Measurements from ENCODE around the gene HACD4.
"Not testable (repeated sequence)": the region's sequence is repeated elsewhere in the genome, so short reads cannot be mapped to it uniquely, and the experiment has no call there.

Gene HACD4

DNA sequence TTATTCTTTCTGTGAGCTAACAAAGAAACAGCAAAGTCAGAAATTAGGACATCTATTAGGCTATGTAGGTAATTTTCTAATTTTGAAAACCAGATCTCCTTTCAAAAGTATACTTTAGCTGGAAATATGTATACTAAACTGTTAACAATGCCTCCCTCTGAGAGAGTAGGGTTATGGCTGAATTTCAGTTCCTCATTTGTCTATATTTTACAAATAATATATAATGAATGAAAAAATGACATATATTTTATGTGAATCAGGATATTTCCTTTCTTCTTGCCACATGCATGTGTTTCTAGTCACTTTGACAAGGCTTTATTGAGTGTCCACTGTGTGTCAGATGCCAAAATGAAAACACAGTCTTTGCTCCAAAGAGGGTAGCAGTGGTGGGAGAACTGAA, 15.4 kb downstream of the HACD4 start:
- no peak for DNase-seq

DNA sequence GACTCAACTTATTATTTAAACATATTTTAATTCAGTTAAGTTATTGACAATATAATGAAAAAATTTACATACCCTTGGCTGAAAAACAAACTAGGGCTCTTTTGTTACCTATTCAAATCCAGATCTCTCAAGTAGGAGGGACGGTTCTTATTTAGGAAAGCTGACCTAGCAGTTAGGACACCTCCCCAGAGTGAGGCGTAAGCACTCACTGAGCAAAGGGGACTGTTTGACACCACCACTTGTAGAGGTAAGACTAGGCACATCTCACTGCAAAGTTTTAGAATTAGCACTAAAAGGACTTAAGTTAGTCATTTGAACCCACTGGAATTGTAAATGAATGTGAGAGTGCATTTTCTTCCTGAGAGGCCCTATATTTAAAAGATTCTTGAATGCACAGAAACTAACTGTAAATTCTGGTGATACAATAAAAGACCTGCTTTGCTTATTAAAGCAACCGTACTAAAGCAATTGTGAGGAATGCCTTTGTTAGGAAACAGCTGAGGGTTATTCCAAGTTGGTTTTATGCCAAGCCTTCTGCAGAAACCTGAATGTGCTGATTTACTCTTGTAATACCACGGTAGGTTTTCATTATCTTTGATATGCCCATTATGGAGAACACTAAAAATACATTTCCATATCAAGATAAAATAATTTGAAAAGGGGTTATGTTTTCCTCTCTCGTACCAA, 16.2 kb downstream of the HACD4 start:
- DNase-seq = no peak

DNA sequence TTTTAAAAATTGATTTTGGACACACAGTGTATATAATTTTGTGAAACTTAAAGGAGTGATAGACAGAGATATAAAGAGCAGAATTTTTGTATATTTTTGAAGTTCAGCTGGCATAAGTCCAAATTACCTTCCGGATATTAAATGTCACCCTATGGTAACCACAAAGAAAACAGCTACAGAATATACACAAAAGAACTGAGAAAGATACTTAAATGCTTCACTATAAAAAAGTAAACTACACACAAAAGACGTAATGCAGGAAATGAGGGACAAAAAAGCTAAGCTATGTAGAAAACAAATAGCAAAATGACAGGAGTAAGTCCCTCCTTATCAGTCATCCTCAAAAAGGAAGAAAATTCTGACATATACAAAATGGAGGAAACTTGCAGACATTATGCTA, 29.4 kb downstream of the HACD4 start:
- DNase-seq = no peak

GRCh38 chr9:21001581-21001980, 29.9 kb downstream of the HACD4 start:
- DNase-seq = no peak

DNA sequence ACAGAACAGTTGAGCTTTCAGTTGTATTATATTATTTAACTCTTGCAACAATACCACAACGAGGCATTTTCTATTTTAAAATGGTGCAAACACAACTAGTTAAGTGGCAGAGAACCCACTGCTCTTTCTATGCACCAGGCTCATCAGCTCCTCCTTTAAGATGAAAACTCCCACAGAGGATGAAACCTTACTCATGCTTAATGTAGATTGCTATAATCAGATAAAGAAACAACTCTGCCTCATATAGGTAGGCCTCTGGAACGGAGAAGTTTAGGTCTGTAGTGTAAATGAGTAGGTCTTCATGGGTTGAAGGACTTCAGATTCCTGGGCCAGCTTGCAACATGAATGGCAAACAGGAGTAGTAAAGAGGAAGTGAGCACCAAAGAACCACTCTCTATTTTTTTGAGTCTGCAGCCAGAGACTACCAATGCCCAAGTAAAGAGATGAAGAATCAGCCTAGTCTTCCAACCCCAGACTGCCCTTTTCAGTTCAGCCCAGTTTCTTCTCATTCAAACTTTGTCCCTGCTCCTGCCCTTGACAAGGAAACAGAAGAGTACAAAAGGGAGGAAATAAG, 33.9 kb downstream of the HACD4 start:
- DNase-seq = peak; percentile 7 to 10

DNA sequence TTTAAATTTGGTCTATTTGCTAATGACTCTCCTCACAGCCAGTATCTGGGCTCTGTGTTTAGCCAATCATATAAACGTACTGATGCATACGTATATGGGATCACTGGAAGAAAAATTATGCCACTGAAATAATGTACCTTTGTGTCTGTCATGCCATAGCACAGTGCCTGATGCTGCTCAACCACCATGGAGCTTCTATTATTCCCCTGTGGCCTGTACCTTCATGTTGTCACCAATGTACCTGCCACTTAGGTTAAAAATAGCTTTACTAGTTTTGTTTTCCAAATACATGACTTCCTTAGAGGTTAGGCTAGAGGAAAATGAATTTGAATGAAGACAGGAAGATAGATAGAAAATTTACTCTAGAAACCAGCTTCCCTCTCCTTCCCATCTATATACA, 34.6 kb downstream of the HACD4 start:
- DNase-seq = no peak

DNA sequence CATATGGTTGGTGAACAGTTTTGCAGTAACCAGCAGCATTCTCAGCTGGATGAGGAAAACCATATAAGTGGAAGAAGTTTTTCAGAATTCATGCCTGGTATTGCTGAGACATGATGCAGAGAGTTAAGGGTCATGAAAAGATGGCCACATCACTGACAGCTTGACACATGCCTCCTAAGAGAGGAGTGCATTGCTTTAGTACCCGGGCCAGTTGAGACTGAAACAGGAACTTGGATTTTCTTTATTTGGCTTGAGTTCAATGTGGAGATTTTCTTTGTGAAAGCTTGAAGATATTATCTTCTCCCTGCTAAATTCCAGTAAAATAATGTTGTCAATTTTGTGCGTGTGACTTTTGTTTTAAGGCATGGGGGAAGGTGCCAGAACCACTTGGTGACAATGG, 35.8 kb downstream of the HACD4 start:
- no peak for DNase-seq

DNA sequence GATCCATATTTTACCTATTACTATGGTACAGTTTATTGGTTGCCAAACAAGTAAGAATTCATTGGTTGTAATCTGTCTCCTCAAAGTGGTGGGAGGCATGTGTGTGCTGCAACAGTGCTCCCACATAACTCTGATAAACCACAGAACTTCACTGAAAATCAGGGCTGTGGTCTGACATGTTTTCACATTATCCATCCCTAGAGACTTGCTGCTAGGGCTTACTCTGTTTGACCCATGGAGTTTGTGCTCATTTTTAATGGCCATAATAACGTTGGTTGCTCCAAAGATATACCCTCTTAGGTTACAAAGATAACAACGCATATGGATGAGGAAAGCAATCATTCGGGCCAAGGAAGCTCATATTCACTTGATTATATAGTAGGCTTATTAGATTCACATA, 37.0 kb downstream of the HACD4 start:
- DNase-seq = no peak

GRCh38 chr9:20990867-20991266, 40.6 kb downstream of the HACD4 start:
- peak; percentile 89 to 94 for DNase-seq

GRCh38 chr9:20989923-20990341, 41.5 kb downstream of the HACD4 start:
- no peak for DNase-seq

- DNase-seq = no peak
These were observed 42.6 kb downstream of the HACD4 start for GRCh38 chr9:20988671-20989315.

DNA sequence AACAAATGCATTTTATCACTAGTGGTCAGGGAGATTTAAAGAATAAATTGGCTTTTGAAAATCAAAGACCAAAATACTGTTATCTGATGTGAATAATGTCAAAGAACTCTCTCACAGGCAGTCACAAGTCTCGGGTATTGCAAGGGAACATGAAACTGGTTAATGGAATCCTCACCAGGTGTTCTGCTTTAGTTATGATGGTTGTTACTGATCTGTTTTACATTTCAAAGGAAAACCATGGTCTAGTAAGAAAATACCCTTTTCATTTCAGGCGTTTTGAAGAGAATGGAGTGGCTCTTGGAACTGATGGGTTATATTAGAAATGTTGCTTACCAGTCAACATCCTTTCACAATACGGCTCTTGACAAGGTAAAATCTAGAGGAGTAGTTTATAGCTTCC, 43.4 kb downstream of the HACD4 start:
- DNase-seq = no peak

DNA sequence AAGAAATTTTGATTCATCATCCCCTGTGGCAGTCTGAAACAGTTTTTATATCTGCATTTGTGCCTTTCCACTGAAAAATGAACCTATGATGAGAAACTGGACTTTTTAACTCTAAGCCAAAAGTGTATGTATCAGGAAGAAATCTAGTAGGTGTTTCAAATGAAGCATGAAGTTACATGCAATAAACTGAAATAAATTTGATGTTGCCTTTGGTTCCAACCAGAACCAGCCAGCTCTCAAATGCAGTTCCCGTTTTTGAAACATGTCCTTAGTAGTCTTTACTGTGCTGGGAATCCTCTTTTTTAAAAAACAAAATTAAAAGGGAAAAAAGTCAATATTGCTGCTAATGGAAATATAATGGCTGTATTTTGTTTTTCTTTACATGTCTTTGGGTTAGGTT, 43.9 kb downstream of the HACD4 start:
- no peak for DNase-seq

GRCh38 chr9:20985851-20986600, 45.4 kb downstream of the HACD4 start:
- DNase-seq = no peak

DNA sequence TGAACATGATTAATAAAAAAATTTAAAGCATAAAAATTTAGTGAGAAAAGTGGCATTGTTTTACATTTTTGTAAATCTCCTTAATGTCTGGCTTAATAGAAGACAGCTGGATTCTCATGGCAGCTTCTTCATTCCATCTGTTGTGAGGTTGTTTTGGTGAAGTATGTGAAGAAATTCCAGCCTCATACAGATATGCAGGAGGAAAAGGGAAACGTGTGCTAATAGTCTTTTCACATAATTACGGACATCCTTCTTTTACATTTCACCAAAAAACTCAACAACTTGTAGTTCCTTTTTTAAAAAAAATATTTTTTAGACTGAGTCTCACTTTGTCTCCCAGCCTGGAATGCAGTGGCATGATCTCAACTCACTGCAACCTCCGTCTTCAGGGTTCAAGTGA, 46.9 kb downstream of the HACD4 start:
- DNase-seq = no peak

GRCh38 chr9:20981486-20981885, 50.0 kb downstream of the HACD4 start:
- no peak for DNase-seq

GRCh38 chr9:20980832-20981455, 50.5 kb downstream of the HACD4 start:
- peak; percentile 82 to 87 for DNase-seq

GRCh38 chr9:20978249-20978648, 53.2 kb downstream of the HACD4 start:
- DNase-seq = no peak

DNA sequence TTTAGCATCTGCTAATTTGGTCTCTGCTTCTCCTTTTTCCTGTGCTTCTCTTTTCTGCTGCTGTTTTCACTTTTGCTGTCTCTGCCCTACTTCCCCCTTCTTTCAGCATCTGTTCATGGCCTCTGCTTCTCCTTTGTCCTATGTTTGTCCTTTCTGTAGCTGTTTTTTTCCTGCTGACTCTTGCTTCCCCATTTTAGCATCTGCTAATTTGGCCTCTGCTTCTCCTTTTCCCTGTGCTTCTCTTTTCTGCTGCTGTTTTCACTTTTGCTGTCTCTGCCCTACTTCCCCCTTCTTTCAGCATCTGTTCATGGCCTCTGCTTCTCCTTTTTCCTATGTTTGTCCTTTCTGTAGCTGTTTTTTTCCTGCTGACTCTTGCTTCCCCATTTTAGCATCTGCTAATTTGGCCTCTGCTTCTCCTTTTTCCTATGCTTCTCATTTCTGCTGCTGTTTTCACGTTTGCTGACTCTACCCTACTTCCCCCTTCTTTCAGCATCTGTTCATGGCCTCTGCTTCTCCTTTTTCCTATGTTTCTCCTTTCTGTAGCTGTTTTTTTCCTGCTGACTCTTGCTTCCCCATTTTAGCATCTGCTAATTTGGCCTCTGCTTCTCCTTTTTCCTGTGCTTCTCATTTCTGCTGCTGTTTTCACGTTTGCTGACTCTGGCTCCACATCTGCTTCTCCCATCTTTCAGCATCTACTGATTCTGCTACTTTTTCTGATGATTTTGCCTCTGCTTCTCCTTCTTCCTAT, 57.1 kb downstream of the HACD4 start:
- DNase-seq = not testable (repeated sequence)

GRCh38 chr9:20973246-20973947, 58.0 kb downstream of the HACD4 start:
- not testable (repeated sequence) for DNase-seq

DNA sequence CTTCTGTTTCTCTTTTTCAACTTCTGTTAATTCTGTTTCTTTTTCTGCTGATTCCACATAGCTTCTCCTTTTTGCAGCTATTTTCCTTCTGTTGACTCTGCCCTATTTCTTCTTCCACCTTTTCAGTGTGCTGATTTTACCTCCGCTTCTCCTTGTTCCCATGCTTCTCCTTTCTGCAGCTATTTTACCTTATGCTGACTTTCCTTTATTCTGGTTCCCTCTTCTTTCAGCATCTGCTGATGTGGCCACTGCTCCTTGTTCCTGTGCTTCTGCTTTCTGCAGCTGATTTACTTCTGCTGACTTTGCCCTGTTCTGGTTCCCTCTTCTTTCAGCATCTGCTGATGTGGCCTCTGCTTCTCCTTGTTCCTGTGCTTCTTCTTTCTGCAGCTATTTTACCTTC, 58.8 kb downstream of the HACD4 start:
- no peak for DNase-seq
